Measurements from ENCODE around the gene ARHGAP26. TPM values are rescaled to one million over a fixed set of nuclear protein-coding genes. Genes with fewer than 3 reads are reported as not detected.

Gene ARHGAP26
- total RNA-seq, 4 donors from 2014 or later, result 61.0 to 76.7 (median 61.2) TPM

- 20 to 33% methylated on average over 2 to 3 of the region's 3 CpGs for WGBS, 2 donors (ENCODE audit: low coverage in 1 of 2)
- in situ Hi-C loops (cut with MboI; ENCODE audit: low pct_ligation_motif_present in 1 of 4, low pct_unique_long_range_greater_than_20kb in 1 of 4, low sequenced_read_pairs in 3 of 4), result no loop called here
- DNase-seq, result no peak
- Histone ChIP-seq H3K4me1 (peaks cover 37 to 95% (median 86%) of the 10 kb centered on the region in 4 donors), H3K27ac (peak overlapping the region; percentile 80 to 86 (median 84)), H3K36me3 (no peaks in the 10 kb centered on the region), H3K4me3 (no peak overlapping the region), H3K27me3 (no peaks in the 10 kb centered on the region), H3K9me3 (no peaks in the 10 kb centered on the region)
- intact Hi-C loops (cut with DNase I; ENCODE audit: low total_unique reads), result no loop called here
- no peak for TF ChIP-seq EP300 (IDR thresholded peaks at IDR 0.05; ENCODE audit: low read depth)
- peak in 2 of 3 donors; percentile 69 to 76 for TF ChIP-seq POLR2AphosphoS5 (IDR thresholded peaks at IDR 0.05)
Measured at GRCh38 chr5:142821733-142822487, 51.7 kb downstream of the ARHGAP26 start.

DNA sequence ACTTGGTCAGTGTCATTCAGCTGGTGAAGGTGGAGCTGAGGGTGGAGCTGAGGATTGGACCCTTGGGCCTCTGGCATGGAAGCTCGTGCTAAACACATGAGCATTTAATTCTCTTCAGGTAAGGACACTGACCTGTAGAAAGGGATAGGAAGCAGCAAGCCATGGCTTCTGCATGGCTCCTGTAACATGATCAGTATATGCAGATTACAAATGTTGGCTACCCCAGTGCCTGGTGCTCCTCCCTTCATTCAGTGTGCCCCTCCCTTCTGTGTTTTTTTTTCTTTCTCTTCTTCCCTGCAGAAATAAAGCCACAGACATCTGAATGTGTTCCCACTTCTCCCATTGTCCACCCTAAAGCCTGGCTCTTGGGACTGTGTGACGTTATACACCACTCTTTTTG lies 52.9 kb downstream of the ARHGAP26 start:
- WGBS, 2 donors (ENCODE audit: low coverage in 1 of 2), result 38 to 47% methylated on average over 1 to 2 of the region's 2 CpGs
- TF ChIP-seq POLR2A (IDR thresholded peaks at IDR 0.05), result no peak
- no peak for TF ChIP-seq EP300 (IDR thresholded peaks at IDR 0.05; ENCODE audit: low read depth)
- TF ChIP-seq CTCF (IDR thresholded peaks at IDR 0.05), result no peak
- TF ChIP-seq POLR2AphosphoS5 (IDR thresholded peaks at IDR 0.05), result no peak
- H3K9me3 ChIP-seq, result no peaks in the 10 kb centered on the region
- no peak overlapping the region for H3K4me3 ChIP-seq
- H3K27me3 ChIP-seq, result no peaks in the 10 kb centered on the region
- H3K36me3 ChIP-seq, result no peaks in the 10 kb centered on the region
- in situ Hi-C loops (cut with MboI; ENCODE audit: low pct_ligation_motif_present in 1 of 4, low pct_unique_long_range_greater_than_20kb in 1 of 4, low sequenced_read_pairs in 3 of 4), result no loop called here
- DNase-seq, result no peak
- peaks cover 34 to 93% (median 83%) of the 10 kb centered on the region in 4 donors for H3K4me1 ChIP-seq
- intact Hi-C loops (cut with DNase I; ENCODE audit: low total_unique reads), result no loop called here
- H3K27ac ChIP-seq, result peak overlapping the region; percentile 80 to 86 (median 84)

- DNase-seq, result no peak
- intact Hi-C loops (cut with DNase I; ENCODE audit: low total_unique reads), result no loop called here
- H3K27ac ChIP-seq, result peak overlapping the region; percentile 80 to 86 (median 84)
- H3K4me3 ChIP-seq, result no peak overlapping the region
- in situ Hi-C loops (cut with MboI; ENCODE audit: low pct_ligation_motif_present in 1 of 4, low pct_unique_long_range_greater_than_20kb in 1 of 4, low sequenced_read_pairs in 3 of 4), result no loop called here
- no peaks in the 10 kb centered on the region for H3K27me3 ChIP-seq
- no peaks in the 10 kb centered on the region for H3K9me3 ChIP-seq
- 40 to 46% methylated on average over 5 of the region's 5 CpGs for WGBS, 2 donors (ENCODE audit: low coverage in 1 of 2)
- TF ChIP-seq POLR2AphosphoS5 (IDR thresholded peaks at IDR 0.05), result no peak
- no peak for TF ChIP-seq CTCF (IDR thresholded peaks at IDR 0.05)
- TF ChIP-seq POLR2A (IDR thresholded peaks at IDR 0.05), result no peak
- no peak for TF ChIP-seq EP300 (IDR thresholded peaks at IDR 0.05; ENCODE audit: low read depth)
- H3K4me1 ChIP-seq, result peaks cover 27 to 92% (median 76%) of the 10 kb centered on the region in 4 donors
- no peaks in the 10 kb centered on the region for H3K36me3 ChIP-seq
Measured at GRCh38 chr5:142823806-142824205, 53.6 kb downstream of the ARHGAP26 start.

DNA sequence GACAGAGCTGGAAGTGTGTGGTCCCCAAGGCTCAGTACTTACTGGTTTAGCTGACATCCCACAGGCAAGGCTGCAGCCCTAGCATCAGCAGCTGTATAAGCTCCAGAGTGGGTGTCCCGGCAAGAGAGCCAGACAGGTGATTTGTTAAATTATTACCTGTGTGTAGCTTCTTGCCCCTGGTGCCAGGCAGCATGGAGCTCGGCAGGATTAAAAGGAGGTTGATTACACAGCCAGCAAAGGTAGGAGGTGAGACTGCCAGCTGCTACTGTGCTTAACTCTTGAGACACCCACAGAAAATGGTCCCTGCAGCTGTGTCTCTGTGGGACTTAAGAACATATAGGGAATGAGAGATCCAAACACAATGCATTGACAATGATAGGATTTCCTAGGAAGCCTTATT lies 54.2 kb downstream of the ARHGAP26 start:
- WGBS, 2 donors (ENCODE audit: low coverage in 1 of 2), result 42% methylated on average over 2 of the region's 2 CpGs; no CpG with 5 or more reads in 1 of the 2 donors
- Histone ChIP-seq H3K9me3 (no peaks in the 10 kb centered on the region), H3K27ac (peak overlapping the region; percentile 20 to 86 (median 66)), H3K27me3 (no peaks in the 10 kb centered on the region), H3K4me3 (no peak overlapping the region), H3K4me1 (peaks cover 21 to 87% (median 71%) of the 10 kb centered on the region in 4 donors), H3K36me3 (no peaks in the 10 kb centered on the region)
- intact Hi-C loops (cut with DNase I; ENCODE audit: low total_unique reads), result no loop called here
- in situ Hi-C loops (cut with MboI; ENCODE audit: low pct_ligation_motif_present in 1 of 4, low pct_unique_long_range_greater_than_20kb in 1 of 4, low sequenced_read_pairs in 3 of 4), result no loop called here
- TF ChIP-seq CTCF (IDR thresholded peaks at IDR 0.05) (no peak), POLR2AphosphoS5 (IDR thresholded peaks at IDR 0.05) (no peak), EP300 (IDR thresholded peaks at IDR 0.05; ENCODE audit: low read depth) (no peak), POLR2A (IDR thresholded peaks at IDR 0.05) (no peak)
- DNase-seq, result no peak
